Panc1 (cell line): ENCODE measurements around the gene DCTD.

Source experiments
- SIN3A ChIP-seq: IDR thresholded peaks from 2 replicates; pipeline ENCODE4 v1.6.1; 2012; ENCODE audit warnings: low read depth, mild to moderate bottlenecking, low read length, moderate library complexity, borderline replicate concordance; ENCODE audit not compliant: insufficient read depth
- TF ChIP-seq, protein P1 (sequence below): fragments of 450-650 bp; IDR thresholded peaks from 2 replicates; pipeline ENCODE4 v1.5.1; 2017; ENCODE audit warnings: mild to moderate bottlenecking

DNA sequence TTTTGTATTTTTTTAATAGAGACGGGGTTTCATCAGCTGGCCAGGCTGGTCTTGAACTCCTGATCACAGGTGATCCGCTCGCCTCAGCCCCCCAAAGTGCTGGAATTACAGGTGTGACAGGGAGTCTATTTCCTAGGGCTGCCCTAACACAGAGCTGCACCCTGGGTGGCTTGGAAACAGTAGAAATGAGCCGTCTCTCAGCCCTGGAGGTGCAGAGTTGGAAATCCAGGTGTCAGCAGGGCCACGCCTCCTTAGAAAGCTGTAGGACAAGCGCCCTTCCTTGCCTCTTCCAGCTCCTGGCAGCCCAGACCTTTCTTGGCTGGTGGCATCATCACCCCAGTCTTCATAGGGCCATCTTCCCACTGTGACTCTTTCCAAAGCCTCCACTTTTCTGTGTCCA is 71.6 kb downstream of the DCTD start:
- TF ChIP-seq, protein P1, sequence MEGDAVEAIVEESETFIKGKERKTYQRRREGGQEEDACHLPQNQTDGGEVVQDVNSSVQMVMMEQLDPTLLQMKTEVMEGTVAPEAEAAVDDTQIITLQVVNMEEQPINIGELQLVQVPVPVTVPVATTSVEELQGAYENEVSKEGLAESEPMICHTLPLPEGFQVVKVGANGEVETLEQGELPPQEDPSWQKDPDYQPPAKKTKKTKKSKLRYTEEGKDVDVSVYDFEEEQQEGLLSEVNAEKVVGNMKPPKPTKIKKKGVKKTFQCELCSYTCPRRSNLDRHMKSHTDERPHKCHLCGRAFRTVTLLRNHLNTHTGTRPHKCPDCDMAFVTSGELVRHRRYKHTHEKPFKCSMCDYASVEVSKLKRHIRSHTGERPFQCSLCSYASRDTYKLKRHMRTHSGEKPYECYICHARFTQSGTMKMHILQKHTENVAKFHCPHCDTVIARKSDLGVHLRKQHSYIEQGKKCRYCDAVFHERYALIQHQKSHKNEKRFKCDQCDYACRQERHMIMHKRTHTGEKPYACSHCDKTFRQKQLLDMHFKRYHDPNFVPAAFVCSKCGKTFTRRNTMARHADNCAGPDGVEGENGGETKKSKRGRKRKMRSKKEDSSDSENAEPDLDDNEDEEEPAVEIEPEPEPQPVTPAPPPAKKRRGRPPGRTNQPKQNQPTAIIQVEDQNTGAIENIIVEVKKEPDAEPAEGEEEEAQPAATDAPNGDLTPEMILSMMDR, result no peak
- no peak for TF ChIP-seq SIN3A
